Spinal cord (tissue), 10 donors: ENCODE results near the gene P3H2. TPM values are rescaled to one million over a fixed set of nuclear protein-coding genes. Genes with fewer than 3 reads are reported as not detected.
"Not testable (repeated sequence)": the region's sequence is repeated elsewhere in the genome, so short reads cannot be mapped to it uniquely, and the experiment has no call there.

Experiments used
- DNase-seq, 6 donors: peaks; one replicate each; pipeline versions ENCODE4 v3.0.0 to v3.0.0-alpha.2; 2013 to 2015; ENCODE audit warnings: low spot score in 6 of 6, low read depth in 4 of 6
- H3K27ac ChIP-seq: one replicate; pipeline ENCODE4 v1.5.1; 2013; ENCODE audit warnings: low read depth, low read length, control low read depth
- H3K27me3 ChIP-seq: one replicate; pipeline ENCODE4 v1.6.1; 2013; ENCODE audit warnings: low read length; ENCODE audit not compliant: control insufficient read depth, insufficient read depth
- H3K36me3 ChIP-seq: one replicate; pipeline ENCODE4 v1.6.1; 2013; ENCODE audit warnings: low read length; ENCODE audit not compliant: control insufficient read depth, insufficient read depth
- H3K4me1 ChIP-seq: one replicate; pipeline ENCODE4 v1.6.1; 2013; ENCODE audit warnings: low read length; ENCODE audit not compliant: control insufficient read depth, insufficient read depth
- H3K4me3 ChIP-seq: one replicate; pipeline ENCODE4 v1.5.1; 2013; ENCODE audit warnings: low read depth, low read length, control low read depth
- H3K9me3 ChIP-seq: one replicate; pipeline ENCODE4 v1.6.1; 2013; ENCODE audit warnings: low read length; ENCODE audit not compliant: control insufficient read depth, insufficient read depth
- whole genome bisulfite sequencing: methylation state at CpG from one replicate; pipeline ENCODE4 v1.1.5; 2013; ENCODE audit warnings: missing lambda C conversion rate; ENCODE audit not compliant: insufficient coverage; 5-methylcytosine and 5-hydroxymethylcytosine counted together
- polyA plus RNA-seq, 2 donors: library from polyadenylated mRNA; unstranded; fragments of 120-200 nt; gene quantifications; one replicate each; pipeline ENCODE4 v1.2.1, GENCODE V29; 2013; ENCODE audit not compliant: insufficient read length in 2 of 2
- total RNA-seq, 2 donors: library from RNA; depleted of rRNA in 1 of 2; stranded (reverse); fragments of 120-200 nt in 1 of 2; fragments of >200 nt in 1 of 2; gene quantifications; one replicate each; pipeline versions ENCODE4 v1.2.3 to v1.2.4, GENCODE V29; 2013 to 2014
- donor health status: healthy.

P3H2 gene
- total and polyA plus RNA-seq, 4 donors = 5.4 to 9.7 (median 6.9) TPM

GRCh38 chr3:189967254-189967865 is 153.3 kb downstream of the P3H2 start:
- DNase-seq = peak in 5 of 6 donors; percentile 57 to 92 (median 71)
- Histone ChIP-seq H3K27ac (no peak overlapping the region), H3K36me3 (no peaks in the 10 kb centered on the region), H3K4me3 (no peak overlapping the region), H3K4me1 (peaks cover under 1% of the 10 kb centered on the region), H3K9me3 (no peaks in the 10 kb centered on the region), H3K27me3 (no peaks in the 10 kb centered on the region)
- 7% methylated on average over 2 of the region's 5 CpGs for WGBS

DNA sequence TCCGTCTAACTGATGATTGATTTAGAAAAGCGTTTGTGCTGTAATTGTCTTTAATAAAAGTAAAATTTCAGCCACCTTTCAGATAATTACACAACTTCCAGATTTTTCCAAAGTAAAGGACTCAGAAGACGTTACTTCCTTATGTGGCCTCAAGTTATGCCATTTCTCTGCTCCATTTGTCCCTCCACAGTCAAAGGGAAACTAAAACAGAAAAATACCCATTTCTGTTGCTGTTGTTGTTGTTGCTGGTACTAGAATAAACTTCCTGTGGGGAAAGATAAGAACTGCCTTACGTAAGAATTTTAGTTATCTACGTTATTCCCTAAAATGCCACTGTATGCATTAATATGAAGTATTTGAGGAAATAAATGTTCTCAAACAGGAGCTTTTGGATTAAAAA is 153.9 kb downstream of the P3H2 start:
- Histone ChIP-seq H3K9me3 (no peaks in the 10 kb centered on the region), H3K36me3 (no peaks in the 10 kb centered on the region), H3K4me1 (peaks cover 3% of the 10 kb centered on the region), H3K27ac (no peak overlapping the region), H3K4me3 (no peak overlapping the region), H3K27me3 (no peaks in the 10 kb centered on the region)
- no CpG with 5 or more reads among the region's 5 CpGs for WGBS
- no peak for DNase-seq

GRCh38 chr3:189964623-189965332 is 155.9 kb downstream of the P3H2 start:
- H3K4me1 ChIP-seq = peaks cover 3% of the 10 kb centered on the region
- no peaks in the 10 kb centered on the region for H3K27me3 ChIP-seq
- no peaks in the 10 kb centered on the region for H3K9me3 ChIP-seq
- DNase-seq = no peak
- no peak overlapping the region for H3K27ac ChIP-seq
- 89% methylated on average over 9 of the region's 9 CpGs for WGBS
- no peak overlapping the region for H3K4me3 ChIP-seq
- H3K36me3 ChIP-seq = no peaks in the 10 kb centered on the region

DNA sequence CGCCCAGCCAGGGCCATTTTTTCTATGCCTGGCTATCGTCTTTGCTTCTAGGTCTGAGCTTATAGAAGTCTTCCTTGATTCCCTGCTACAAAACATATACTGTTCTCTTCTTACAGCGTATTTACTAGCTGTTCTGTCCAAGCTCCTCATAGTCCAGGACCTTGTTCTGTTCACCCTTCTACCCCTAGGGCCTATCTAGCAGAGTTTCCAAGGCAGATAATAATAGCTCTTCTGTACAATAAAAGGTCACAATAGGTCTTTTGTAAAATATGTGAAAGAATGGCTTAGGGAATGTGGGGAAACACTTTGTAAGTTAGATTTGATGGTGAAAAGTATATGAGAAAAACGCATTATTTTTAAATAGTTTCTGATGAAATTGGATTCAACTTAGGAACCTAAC is 158.2 kb downstream of the P3H2 start:
- Histone ChIP-seq H3K27me3 (no peaks in the 10 kb centered on the region), H3K9me3 (no peaks in the 10 kb centered on the region), H3K4me1 (peaks cover 3% of the 10 kb centered on the region), H3K4me3 (no peak overlapping the region), H3K27ac (no peak overlapping the region), H3K36me3 (no peaks in the 10 kb centered on the region)
- WGBS = 90% methylated on average over 2 of the region's 4 CpGs
- no peak for DNase-seq

- 2% methylated on average over 7 of the region's 8 CpGs for WGBS
- H3K27ac ChIP-seq = no peak overlapping the region
- peak; percentile 72 to 96 (median 76) for DNase-seq
These were observed 159.1 kb downstream of the P3H2 start for GRCh38 chr3:189961522-189962161.

GRCh38 chr3:189961086-189961485 is 159.6 kb downstream of the P3H2 start:
- not testable (repeated sequence) for H3K36me3 ChIP-seq, H3K4me3 ChIP-seq, H3K4me1 ChIP-seq, H3K9me3 ChIP-seq, DNase-seq, H3K27me3 ChIP-seq, H3K27ac ChIP-seq
- WGBS = 79% methylated on average over 3 of the region's 10 CpGs

More at GRCh38 chr3:189961522-189962161, 159.1 kb downstream of the P3H2 start:
- Histone ChIP-seq H3K36me3 (no peaks in the 10 kb centered on the region), H3K4me3 (no peak overlapping the region), H3K9me3 (no peaks in the 10 kb centered on the region), H3K27me3 (no peaks in the 10 kb centered on the region), H3K4me1 (peaks cover 3% of the 10 kb centered on the region)

- H3K27me3 ChIP-seq = no peaks in the 10 kb centered on the region
- no peaks in the 10 kb centered on the region for H3K9me3 ChIP-seq
- no peak overlapping the region for H3K27ac ChIP-seq
- WGBS = 89% methylated on average over 3 of the region's 7 CpGs
- H3K36me3 ChIP-seq = no peaks in the 10 kb centered on the region
- H3K4me1 ChIP-seq = no peaks in the 10 kb centered on the region
- no peak overlapping the region for H3K4me3 ChIP-seq
- no peak for DNase-seq
These were observed 165.7 kb downstream of the P3H2 start for GRCh38 chr3:189954733-189955665.

GRCh38 chr3:189953551-189953950 is 167.1 kb downstream of the P3H2 start:
- no peak for DNase-seq
- H3K4me3 ChIP-seq = no peak overlapping the region
- no peaks in the 10 kb centered on the region for H3K36me3 ChIP-seq
- no peaks in the 10 kb centered on the region for H3K4me1 ChIP-seq
- H3K9me3 ChIP-seq = no peaks in the 10 kb centered on the region
- H3K27ac ChIP-seq = no peak overlapping the region
- H3K27me3 ChIP-seq = no peaks in the 10 kb centered on the region
- WGBS = 68% methylated on average over 2 of the region's 4 CpGs

GRCh38 chr3:189952272-189952671 is 168.4 kb downstream of the P3H2 start:
- Histone ChIP-seq H3K4me1 (no peaks in the 10 kb centered on the region), H3K36me3 (no peaks in the 10 kb centered on the region), H3K27me3 (no peaks in the 10 kb centered on the region), H3K27ac (no peak overlapping the region), H3K9me3 (no peaks in the 10 kb centered on the region), H3K4me3 (no peak overlapping the region)
- WGBS = 93% methylated on average over 2 of the region's 7 CpGs
- no peak for DNase-seq
